Ovary (tissue), 3 donors: ENCODE measurements around the gene OBSCN.

Source experiments
- EP300 ChIP-seq: sonication (generic); formaldehyde crosslinking; IDR thresholded peaks from one replicate; pipeline ENCODE4 v1.6.1; 2017; ENCODE audit warnings: antibody characterized with exemption
- TF ChIP-seq, protein P1 (sequence below), 3 donors: fragments of 450-650 bp in 2 of 3; fragments of 200-600 bp in 1 of 3; IDR thresholded peaks; one replicate each; pipeline versions ENCODE4 v1.5.1 to v1.8.0; 2016 to 2022; ENCODE audit warnings: antibody characterized with exemption in 3 of 3, mild to moderate bottlenecking in 1 of 3
- donor health status: DM: no; HTN: no; CAD: no.

DNA sequence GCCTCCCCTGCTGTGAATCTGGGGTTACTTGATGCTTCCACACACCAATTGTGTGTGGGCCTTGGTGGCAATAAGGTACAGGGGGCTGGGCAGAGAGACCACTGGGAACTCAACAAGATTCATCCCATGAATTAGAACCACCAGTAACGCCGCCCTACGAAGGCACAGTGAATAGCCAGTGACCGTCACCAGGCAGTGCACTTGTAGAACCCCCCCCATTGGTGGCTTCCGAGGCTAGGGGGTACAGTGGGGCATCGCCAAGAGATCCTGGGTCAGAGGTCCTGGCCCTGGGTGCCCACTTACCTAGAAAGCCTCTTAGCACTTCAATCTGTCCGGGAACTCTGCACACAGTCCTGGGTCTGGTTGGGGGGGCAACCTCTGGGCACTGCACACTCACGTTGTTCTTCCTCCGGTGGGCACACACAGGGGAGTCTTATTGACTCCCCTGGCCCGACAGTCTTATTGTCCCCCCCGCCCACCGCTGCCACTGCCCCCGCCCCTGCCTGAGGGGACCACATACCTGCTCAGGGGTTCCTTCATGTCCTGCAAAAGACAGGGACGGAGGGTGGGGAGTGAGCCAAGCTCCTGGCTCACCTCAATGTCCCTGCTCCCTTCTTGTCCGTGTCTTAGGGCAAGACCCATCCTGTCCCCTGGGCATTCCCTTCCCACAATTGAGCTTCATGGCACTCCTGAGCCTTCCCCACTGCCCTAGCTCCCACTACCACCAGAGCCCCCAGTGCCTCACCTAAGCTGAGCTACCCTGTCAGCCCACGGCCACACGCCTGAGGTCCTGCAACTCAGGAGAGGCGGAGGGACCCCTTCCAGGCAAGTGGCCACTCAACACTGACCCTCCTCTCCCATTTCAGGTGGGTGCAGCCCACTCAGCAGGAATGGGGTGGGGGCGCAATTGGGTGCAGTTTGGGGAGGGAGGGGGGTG is 201.3 kb downstream of the OBSCN start:
- TF ChIP-seq, protein P1, sequence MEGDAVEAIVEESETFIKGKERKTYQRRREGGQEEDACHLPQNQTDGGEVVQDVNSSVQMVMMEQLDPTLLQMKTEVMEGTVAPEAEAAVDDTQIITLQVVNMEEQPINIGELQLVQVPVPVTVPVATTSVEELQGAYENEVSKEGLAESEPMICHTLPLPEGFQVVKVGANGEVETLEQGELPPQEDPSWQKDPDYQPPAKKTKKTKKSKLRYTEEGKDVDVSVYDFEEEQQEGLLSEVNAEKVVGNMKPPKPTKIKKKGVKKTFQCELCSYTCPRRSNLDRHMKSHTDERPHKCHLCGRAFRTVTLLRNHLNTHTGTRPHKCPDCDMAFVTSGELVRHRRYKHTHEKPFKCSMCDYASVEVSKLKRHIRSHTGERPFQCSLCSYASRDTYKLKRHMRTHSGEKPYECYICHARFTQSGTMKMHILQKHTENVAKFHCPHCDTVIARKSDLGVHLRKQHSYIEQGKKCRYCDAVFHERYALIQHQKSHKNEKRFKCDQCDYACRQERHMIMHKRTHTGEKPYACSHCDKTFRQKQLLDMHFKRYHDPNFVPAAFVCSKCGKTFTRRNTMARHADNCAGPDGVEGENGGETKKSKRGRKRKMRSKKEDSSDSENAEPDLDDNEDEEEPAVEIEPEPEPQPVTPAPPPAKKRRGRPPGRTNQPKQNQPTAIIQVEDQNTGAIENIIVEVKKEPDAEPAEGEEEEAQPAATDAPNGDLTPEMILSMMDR (IDR thresholded peaks at IDR 0.05): no peak
- no peak for TF ChIP-seq EP300
